GM19035 (cell line): ENCODE data around the gene FHIP2A.
"Not testable (repeated sequence)": the region's sequence is repeated elsewhere in the genome, so short reads cannot be mapped to it uniquely, and the experiment has no call there.

ENCODE experiments used
- ATAC-seq: cut with Tn5 transposase; IDR thresholded peaks from one replicate; pipeline ENCODE4 v1.9.1; 2021; ENCODE audit not compliant: unreplicated experiment

FHIP2A gene, protein sequence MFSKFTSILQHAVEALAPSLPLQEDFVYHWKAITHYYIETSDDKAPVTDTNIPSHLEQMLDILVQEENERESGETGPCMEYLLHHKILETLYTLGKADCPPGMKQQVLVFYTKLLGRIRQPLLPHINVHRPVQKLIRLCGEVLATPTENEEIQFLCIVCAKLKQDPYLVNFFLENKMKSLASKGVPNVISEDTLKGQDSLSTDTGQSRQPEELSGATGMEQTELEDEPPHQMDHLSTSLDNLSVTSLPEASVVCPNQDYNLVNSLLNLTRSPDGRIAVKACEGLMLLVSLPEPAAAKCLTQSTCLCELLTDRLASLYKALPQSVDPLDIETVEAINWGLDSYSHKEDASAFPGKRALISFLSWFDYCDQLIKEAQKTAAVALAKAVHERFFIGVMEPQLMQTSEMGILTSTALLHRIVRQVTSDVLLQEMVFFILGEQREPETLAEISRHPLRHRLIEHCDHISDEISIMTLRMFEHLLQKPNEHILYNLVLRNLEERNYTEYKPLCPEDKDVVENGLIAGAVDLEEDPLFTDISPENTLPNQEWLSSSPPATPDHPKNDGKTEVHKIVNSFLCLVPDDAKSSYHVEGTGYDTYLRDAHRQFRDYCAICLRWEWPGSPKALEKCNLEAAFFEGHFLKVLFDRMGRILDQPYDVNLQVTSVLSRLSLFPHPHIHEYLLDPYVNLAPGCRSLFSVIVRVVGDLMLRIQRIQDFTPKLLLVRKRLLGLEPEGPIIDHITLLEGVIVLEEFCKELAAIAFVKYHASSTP

DNA sequence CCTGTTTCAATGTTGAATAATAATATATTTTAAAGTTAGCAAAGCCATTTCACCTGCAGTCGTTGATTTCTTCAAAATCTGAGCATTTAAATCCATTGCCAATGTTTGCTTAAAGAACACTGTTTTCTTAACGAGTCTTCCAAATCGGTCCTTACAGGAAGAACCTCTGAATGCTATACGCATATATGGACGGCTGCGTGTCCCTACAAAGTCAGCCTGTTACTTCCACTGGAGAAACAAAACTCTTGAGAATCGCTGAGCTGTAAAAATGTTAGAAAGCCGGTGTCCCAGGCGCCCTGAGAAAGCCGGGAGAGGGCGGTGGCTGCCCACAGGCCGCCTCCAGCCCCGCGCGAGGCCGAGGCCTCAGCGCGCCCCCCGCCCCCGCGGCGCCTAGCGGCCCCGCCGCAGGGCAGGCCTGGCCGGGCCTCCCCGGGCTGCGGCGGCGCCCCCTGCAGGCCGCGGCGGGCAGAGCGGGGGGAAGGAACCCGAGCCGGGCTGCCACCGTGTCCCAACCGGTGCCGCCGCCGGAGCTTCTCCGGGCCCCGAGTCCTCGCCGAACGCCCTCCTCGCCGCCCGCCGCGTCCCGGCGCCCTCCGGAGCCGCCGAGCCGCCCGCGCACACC, at the start of gene FHIP2A:
Gene FHIP2A, plus strand, starts transcription at position 488 of the 622 bp plus-strand sequence. CDS start 299 bp downstream, outside the sequence.
- peak; percentile 71 for ATAC-seq

DNA sequence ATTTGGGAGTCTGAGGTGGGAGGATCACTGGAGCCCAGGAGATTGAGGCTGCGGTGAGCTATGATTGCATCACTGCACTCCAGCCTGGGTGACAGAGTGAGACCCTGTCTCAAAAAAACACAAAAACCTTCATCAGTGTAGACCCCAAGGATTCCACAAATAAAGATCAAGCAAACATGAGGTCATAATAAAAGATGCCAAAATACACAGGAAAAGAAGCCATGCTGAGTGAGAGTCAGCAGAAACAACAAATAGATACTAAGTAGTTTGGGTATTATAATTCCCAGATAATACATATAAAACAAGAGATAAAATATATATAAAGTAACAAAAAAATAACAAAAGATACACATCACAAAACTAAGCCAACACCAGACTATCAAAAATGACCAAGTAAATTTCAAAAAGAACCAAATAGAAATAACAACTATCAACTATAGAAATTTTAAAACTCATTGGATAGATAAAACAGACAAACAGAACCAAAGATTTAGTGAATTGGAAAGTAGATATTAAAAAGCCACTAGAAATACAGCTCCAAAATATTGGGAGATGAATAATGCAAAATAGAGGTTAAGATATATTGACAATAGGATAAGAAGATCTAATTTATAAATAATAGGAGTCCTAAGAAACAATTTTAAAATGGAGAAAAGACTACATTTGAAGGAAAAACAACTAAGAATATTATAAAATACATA, 48.9 kb upstream of the FHIP2A start:
- no peak for ATAC-seq

DNA sequence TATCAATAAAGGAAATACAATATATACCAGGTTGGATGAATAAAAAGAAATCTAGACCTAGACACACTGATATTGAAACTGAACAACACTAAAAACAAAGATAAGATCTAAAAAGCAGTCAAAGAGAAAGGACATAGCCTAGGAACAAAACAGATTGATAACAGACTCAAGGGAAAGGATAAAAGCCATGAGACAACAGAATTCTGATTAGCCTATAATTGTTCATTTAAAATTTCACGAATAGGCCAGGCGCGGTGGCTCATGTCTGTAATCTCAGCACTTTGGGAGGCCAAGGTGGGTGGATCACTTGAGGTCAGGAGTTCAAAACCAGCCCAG, 48.4 kb upstream of the FHIP2A start:
- no peak for ATAC-seq

DNA sequence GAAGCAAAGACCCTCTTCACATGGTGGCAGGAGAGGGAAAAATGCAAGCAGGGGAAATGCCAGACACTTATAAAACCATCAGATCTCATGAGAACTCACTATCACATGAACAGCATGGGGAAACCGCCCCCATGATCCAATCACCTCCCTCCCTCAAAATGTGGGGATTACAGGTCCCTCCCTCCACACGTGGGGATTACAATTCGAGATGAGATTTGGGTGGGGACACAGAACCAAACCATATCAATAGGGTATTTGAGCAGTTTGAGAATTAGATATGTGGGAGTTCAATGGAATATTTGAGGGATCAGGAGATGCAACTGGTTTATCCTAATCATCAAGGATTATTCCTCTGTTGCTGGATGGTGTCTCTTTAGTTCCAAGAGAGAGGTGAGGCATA, 46.5 kb upstream of the FHIP2A start:
- not testable (repeated sequence) for ATAC-seq

DNA sequence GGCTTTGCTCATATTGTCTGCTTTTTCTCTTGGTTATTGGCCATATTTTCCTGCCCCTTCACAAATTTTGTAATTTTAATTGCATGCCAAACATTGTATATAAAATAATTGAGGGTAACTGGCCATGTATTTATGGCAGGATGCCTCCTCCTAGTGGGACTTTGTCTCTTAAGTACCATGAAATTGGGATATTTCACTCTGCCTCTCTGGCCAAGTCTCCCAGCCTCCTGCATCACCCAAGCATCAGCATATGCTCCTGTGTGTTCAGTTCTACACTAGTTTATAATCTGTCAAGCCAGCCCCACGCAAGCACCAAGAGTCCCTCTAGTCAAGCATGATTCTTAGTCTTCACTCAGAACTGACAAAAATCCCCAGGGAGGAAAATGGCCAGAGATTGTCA, 44.2 kb upstream of the FHIP2A start:
- ATAC-seq, result no peak

DNA sequence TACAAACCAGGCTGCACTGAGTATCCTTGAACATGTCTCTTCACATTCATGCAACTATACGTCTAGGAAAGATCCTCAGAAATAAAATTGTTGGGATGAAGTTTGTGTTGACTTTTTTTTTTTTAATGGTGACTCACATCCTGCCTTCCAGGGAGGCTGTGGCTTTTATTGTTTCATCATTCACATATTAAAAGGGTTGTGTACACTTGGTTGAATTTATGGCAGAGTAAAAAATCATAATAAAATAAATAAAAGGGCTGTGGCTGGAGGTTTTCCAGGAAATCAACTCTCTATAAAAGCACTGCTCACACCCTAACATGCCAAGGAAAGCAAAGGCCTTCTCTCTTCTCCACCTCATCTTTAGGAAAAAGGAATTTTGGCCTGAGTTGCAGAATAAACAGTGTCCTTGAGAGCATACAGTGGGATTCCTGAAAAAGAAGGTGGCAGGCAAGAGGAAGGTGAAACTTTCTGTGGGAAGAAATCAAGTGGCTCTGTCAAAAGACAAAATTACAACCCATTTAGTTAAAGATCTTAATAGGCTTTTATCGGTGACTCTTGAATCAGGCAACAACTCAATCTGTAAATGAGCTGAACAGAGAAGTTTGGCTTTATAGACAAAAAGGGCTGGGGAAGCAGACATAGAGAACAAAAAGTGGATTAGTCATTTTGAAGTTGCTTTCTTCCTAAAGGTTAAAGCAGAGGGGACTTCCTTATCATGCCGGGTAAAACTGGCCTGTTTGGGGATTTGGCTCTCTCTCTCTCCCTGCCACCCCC, 41.6 kb upstream of the FHIP2A start:
- no peak for ATAC-seq

DNA sequence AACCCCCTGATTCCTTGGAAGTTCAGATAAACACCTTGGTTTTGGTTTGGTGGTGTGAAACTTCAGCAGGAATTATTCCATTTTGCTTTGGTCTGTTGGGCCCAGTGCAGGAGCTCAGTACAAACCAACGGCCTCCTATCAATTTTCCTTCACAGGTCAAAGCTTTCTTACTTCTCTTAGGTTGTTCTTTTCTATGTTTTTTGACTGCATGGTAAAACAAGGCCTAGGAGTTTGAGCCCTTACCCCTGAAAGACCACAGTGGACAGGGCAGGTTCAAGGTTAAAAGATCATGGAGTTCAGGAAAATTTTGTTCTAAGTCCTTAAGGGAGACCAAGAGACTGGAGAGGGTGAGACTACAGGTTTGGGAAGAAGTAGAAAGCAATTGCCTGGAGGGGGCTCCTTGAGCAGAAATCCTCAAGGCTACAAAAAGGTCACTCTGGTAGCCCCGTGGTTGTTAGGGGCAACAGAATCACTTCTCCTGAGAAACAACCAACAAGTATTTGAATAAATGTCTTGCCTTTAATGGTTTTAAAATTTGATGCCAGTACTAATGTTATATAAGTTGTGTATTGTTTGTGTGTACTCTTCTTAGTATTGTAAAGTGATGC, 40.9 kb upstream of the FHIP2A start:
- no peak for ATAC-seq

DNA sequence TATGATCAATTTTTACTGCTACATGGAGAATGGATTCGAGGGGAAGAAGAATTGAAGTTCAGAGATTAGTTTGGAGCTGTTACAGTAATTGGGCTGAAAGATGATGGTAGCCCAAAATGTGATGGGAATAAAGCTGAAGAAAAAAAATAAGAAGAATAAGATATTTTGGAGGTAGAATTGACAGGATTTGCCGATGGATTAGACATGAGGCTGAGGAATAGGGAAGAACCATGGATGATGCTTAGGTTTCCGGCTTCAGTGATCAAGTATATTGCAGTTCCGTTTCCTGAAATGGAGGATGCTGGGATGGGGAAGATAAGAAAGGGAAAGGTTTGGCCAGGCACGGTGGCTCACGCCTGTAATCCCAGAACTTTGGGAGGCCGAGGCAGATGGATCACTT, 38.9 kb upstream of the FHIP2A start:
- ATAC-seq, result no peak

DNA sequence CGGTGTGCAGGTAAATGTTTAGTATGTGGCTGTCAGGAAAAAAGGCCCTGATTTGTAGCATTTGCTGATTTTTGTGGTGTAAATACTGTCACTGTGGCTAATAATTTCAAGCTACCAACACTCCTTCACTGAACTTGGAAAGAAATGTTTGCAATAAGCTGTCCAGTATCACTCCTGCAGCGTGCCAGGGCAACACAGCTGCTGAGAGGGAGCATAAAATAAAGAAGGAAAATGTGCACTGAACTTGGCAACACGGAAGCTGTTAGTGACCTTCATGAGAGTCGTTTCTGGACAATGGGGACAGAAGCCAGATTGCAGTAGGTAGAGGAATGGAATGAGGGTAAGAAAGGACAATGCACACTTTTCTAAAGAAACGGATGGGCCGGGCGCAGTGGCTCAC, 37.9 kb upstream of the FHIP2A start:
- no peak for ATAC-seq

DNA sequence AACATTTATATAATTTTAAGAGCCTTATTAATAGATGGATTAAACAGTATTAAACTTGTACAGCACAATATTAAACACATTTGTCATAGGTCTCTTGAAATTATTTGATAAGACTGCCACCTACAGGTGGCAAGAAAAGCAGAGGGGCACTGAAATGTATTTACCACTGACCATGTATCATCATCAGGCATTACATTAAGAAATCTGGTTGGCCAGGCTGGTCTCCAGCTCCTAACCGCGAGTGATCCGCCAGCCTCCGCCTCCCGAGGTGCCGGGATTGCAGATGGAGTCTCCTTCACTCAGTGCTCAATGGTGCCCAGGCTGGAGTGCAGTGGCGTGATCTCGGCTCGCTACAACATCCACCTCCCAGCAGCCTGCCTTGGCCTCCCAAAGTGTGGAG, 35.1 kb upstream of the FHIP2A start:
- peak; percentile 72 for ATAC-seq

DNA sequence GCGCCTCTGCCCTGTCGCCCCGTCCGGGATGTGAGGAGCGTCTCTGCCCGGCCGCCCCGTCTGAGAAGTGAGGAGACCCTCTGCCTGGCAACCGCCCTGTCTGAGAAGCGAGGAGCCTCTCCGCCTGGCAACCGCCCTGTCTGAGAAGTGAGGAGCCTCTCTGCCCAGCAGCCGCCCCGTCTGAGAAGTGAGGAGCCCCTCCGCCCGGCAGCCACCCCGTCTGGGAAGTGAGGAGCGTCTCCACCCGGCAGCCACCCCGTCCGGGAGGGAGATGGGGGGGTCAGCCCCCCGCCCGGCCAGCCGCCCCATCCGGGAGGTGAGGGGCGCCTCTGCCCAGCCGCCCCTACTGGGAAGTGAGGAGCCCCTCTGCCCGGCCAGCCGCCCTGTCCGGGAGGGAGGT, 34.4 kb upstream of the FHIP2A start:
- not testable (repeated sequence) for ATAC-seq

DNA sequence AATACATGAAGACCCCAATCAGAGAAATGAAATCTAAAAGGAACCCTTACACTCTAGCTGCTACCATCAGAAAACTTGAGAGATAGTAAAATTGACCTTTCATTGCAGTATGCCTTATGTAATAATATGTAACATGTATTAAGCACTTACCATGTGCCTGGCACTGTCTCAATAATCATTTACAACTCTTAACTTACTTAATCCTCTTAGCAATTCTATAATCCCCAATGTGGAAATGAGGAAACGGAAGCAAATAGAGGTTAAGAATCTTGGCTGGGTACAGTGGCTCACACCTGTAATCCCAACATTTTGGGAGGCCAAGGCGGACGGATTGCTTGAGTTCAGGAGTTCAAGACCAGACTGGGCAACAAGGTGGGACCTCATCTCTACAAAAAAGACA, 29.8 kb upstream of the FHIP2A start:
- ATAC-seq, result no peak

DNA sequence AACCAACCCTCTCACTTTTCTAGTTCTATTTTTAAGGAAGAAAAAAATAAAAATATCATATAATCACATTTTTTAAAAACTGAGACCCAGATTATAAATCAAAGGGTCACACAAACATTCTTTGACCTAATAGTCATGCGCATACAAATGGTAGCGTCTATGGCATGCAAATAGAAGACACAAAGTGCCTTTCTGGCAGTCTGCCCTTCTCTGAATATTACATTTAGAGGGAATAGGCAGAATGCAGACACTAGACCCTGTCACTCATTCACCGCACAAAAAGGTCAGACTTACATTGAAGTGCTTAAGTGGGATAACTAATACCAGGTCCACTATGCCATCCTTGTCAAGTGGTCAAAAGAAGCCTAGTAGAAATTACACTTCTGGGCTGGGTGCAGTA, 26.5 kb upstream of the FHIP2A start:
- no peak for ATAC-seq

DNA sequence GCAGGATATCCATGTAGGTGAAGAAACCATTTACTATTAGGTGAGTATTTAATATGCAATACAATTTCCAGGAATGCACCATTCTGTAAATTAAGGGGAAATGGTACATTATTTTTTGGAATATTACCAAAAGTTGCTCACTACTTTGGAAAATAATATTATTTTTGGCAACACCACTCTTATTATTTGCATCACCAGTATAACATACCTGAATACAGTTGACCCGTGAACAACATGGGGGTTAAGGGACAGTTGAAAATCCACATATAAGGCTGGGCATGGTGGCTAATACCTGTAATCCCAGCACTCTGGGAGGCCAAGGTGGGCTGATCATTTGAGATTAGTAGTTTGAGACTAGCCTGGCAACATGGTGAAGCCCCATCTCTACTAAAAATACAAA, 21.2 kb upstream of the FHIP2A start:
- no peak for ATAC-seq

DNA sequence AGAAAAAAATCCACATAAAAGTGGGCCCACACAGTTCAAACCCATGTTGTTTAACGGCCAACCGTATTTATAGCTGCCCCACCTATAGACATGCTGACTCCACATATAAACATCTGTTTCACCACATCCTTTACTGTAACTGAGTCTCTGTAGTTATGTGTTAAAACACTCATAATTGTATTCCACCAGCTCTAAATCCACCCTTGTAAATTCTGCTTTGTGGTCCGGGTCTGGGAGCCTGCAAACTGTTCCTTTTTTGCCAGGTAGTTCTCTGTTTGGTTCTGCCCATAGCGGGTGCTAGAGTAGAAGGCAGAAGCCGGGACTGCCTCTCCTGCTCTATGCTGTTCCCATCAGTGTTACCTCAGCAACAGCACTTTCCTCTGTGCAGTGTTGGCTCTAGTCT, 20.2 kb upstream of the FHIP2A start:
- peak; percentile 62 for ATAC-seq

DNA sequence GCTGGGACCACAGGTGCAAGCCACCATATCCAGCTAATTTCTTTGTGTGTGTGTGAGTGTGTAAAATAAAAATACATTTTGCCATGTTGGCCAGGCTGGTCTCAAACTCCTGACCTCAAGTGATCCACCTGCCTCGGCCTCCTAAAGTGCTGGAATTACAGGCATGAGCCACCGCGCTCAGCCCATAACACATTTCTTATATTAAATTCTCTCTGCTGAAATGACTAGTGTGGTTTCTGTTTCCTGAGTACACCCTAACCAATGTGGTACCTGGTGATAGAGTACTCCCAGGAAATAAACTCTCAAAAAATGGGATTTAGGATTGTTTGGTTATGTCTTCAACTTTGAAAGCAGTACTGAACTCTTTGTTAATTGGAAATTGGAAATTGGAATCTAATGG, 19.4 kb upstream of the FHIP2A start:
- ATAC-seq, result no peak

DNA sequence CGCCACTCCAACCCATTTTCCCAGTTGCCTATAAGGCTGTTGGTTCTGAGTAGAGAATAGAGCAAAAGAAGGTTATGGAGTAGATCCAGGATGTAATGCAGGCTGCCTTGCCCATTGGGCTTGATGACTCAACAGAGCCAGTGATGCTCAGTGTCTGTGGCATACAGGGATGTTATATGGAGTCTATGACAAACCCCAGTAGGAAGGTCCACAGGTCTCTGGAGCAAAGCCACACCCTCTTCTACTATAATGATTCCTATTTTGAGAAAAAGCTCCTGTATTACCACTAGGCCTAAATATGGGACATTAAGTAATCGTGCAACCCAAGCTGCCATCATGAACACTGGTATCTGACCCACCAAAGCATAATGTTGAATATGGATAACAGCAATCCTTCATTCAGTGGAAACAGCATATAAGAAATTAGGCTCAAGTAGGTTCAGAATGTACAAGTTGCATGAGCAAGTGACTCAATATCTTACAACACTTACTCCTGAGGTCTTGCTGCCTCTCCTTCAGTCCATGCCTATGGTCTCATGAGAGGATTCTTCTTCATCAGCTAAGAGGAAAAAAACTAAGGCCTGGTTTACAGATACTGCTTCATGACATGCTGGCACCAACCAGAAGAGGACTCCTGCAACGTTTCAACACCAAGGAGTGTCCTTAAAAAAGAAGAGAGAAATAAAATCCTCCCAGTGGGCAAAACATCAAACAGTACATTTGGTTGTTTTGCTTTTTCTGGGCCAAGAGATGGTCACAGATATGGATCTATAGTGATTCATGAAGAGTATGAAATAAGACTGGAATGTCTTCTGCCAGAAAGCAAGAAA, 14.8 kb upstream of the FHIP2A start:
- no peak for ATAC-seq

DNA sequence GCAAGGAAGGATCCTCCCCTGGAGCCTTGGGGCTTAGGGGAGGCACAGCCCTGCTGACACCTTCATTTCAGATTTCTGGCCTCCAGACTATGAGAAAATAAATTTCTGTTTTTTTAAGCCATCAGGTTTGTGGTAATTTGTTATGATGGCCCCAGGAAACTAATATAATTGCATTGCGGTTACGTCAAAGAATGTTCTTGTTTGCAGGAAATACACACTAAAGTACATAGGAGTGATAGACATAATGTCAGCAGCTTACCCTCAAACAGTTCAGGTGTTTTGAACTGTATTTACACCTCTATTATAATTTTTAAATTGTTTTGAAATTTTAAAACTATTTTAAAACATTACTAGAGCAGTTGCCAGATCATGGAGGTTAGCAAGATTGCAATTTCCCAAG, 12.6 kb upstream of the FHIP2A start:
- ATAC-seq, result no peak

DNA sequence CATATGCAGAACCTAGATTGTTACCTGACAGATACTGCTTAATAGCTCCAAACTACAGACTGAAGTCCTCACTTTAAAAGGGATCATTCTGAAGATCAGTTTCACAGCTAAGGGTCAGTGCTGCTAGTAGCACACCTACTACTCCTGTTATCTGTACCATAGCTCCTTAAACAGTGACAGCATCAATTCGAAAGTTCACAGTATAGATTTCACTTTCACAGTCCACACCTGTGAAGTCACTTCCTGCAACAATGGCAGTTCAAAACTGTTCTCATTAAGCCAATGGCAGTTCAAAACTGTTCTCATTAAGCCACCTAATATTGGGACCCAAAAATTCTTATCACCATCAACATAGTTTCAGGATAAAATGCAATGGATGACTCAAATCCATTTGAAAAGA, 10.7 kb upstream of the FHIP2A start:
- peak; percentile 100 for ATAC-seq
